ENCODE measurements around the gene FEV. TPM values are rescaled to one million over a fixed set of nuclear protein-coding genes. Genes with fewer than 3 reads are reported as not detected.

FEV gene
- polyA plus RNA-seq, 1 donor from 2014 or later: not detected

GRCh38 chr2:219003979-219004378 is 19.0 kb upstream of the FEV start:
- Histone ChIP-seq H4K20me1 (ENCODE audit: insufficient read depth) (no peaks in the 10 kb centered on the region), H3K27me3 (ENCODE audit: insufficient read depth, low read depth, low read length) (peaks cover 86% of the 10 kb centered on the region), H3F3A (ENCODE audit: insufficient read depth, low read length, poor library complexity, severe bottlenecking) (no peaks in the 10 kb centered on the region), H3K27ac (ENCODE audit: low read length) (no peak overlapping the region), H3K4me2 (ENCODE audit: low read length) (no peak overlapping the region), H3K9me3 (ENCODE audit: low read length) (no peaks in the 10 kb centered on the region), H3K36me3 (ENCODE audit: insufficient read depth, low read length) (no peaks in the 10 kb centered on the region), H3K9me2 (ENCODE audit: insufficient read depth, low read length) (no peaks in the 10 kb centered on the region), H3K79me2 (replicated peaks; ENCODE audit: insufficient read depth, low read length) (no peaks in the 10 kb centered on the region), H3K9ac (ENCODE audit: low read length) (no peak overlapping the region), H2AFZ (ENCODE audit: low read depth, low read length) (no peak overlapping the region), H3K4me3 (ENCODE audit: low read length) (no peak overlapping the region)
- TF ChIP-seq POLR2AphosphoS5 (IDR thresholded peaks at IDR 0.05): no peak
- no peak for TF ChIP-seq EZH2 (IDR thresholded peaks at IDR 0.05; ENCODE audit: borderline replicate concordance, insufficient read depth, low read length, poor library complexity, severe bottlenecking)
- TF ChIP-seq MXI1 (conservative IDR thresholded peaks at IDR 0.05; ENCODE audit: poor library complexity, severe bottlenecking): no peak
- no peak for TF ChIP-seq SMC3 (conservative IDR thresholded peaks at IDR 0.05; ENCODE audit: poor library complexity)
- no peak for TF ChIP-seq TAF1 (IDR thresholded peaks at IDR 0.05; ENCODE audit: low read depth)
- TF ChIP-seq CTCF (IDR thresholded peaks at IDR 0.05; ENCODE audit: poor library complexity, severe bottlenecking): no peak
- no peak for TF ChIP-seq RAD21 (conservative IDR thresholded peaks at IDR 0.05)
- TF ChIP-seq EP300 (conservative IDR thresholded peaks at IDR 0.05; ENCODE audit: poor library complexity, severe bottlenecking): no peak
- no peak for TF ChIP-seq REST (IDR thresholded peaks at IDR 0.05; ENCODE audit: borderline replicate concordance)

GRCh38 chr2:219003267-219003634 is 18.3 kb upstream of the FEV start:
- Histone ChIP-seq H3K4me2 (ENCODE audit: low read length) (no peak overlapping the region), H3K36me3 (ENCODE audit: insufficient read depth, low read length) (no peaks in the 10 kb centered on the region), H3K9ac (ENCODE audit: low read length) (no peak overlapping the region), H3K27ac (ENCODE audit: low read length) (no peak overlapping the region), H2AFZ (ENCODE audit: low read depth, low read length) (no peak overlapping the region), H3K9me3 (ENCODE audit: low read length) (no peaks in the 10 kb centered on the region), H3K4me3 (ENCODE audit: low read length) (peak overlapping the region; percentile 61), H4K20me1 (ENCODE audit: insufficient read depth) (no peaks in the 10 kb centered on the region), H3K27me3 (ENCODE audit: insufficient read depth, low read depth, low read length) (peaks cover 89% of the 10 kb centered on the region), H3F3A (ENCODE audit: insufficient read depth, low read length, poor library complexity, severe bottlenecking) (no peaks in the 10 kb centered on the region), H3K79me2 (replicated peaks; ENCODE audit: insufficient read depth, low read length) (no peaks in the 10 kb centered on the region), H3K9me2 (ENCODE audit: insufficient read depth, low read length) (no peaks in the 10 kb centered on the region)
- TF ChIP-seq EP300 (conservative IDR thresholded peaks at IDR 0.05; ENCODE audit: poor library complexity, severe bottlenecking): no peak
- TF ChIP-seq CTCF (IDR thresholded peaks at IDR 0.05; ENCODE audit: poor library complexity, severe bottlenecking): no peak
- TF ChIP-seq TAF1 (IDR thresholded peaks at IDR 0.05; ENCODE audit: low read depth): no peak
- no peak for TF ChIP-seq REST (IDR thresholded peaks at IDR 0.05; ENCODE audit: borderline replicate concordance)
- no peak for TF ChIP-seq SMC3 (conservative IDR thresholded peaks at IDR 0.05; ENCODE audit: poor library complexity)
- TF ChIP-seq EZH2 (IDR thresholded peaks at IDR 0.05; ENCODE audit: borderline replicate concordance, insufficient read depth, low read length, poor library complexity, severe bottlenecking): no peak
- TF ChIP-seq POLR2AphosphoS5 (IDR thresholded peaks at IDR 0.05): no peak
- no peak for TF ChIP-seq RAD21 (conservative IDR thresholded peaks at IDR 0.05)
- TF ChIP-seq MXI1 (conservative IDR thresholded peaks at IDR 0.05; ENCODE audit: poor library complexity, severe bottlenecking): no peak
